Osteocyte (in vitro differentiated cells): ENCODE measurements around the gene NOC4L. TPM values are rescaled to one million over a fixed set of nuclear protein-coding genes. Genes with fewer than 3 reads are reported as not detected.
"Not testable (repeated sequence)": the region's sequence is repeated elsewhere in the genome, so short reads cannot be mapped to it uniquely, and the experiment has no call there.

Source experiments
- DNase-seq: peaks from one replicate; pipeline ENCODE4 v3.0.0; 2021; ENCODE audit warnings: mixed read lengths; ENCODE audit not compliant: unreplicated experiment; ENCODE audit errors: extremely low spot score
- H3K27ac Mint-ChIP-seq: one replicate; pipeline ENCODE4 v1.8.0; 2021; ENCODE audit warnings: mild to moderate bottlenecking, mixed read lengths; ENCODE audit not compliant: unreplicated experiment
- H3K27me3 Mint-ChIP-seq: one replicate; pipeline ENCODE4 v1.8.0; 2021; ENCODE audit warnings: mixed read lengths; ENCODE audit not compliant: unreplicated experiment
- H3K36me3 Mint-ChIP-seq: one replicate; pipeline ENCODE4 v1.8.0; 2021; ENCODE audit warnings: mixed read lengths; ENCODE audit not compliant: unreplicated experiment
- H3K4me1 Mint-ChIP-seq: one replicate; pipeline ENCODE4 v1.8.0; 2021; ENCODE audit warnings: mixed read lengths; ENCODE audit not compliant: unreplicated experiment
- H3K4me3 Mint-ChIP-seq: one replicate; pipeline ENCODE4 v1.8.0; 2021; ENCODE audit warnings: mild to moderate bottlenecking, moderate library complexity, mixed read lengths; ENCODE audit not compliant: unreplicated experiment
- H3K9me3 Mint-ChIP-seq: one replicate; pipeline ENCODE4 v1.8.0; 2021; ENCODE audit warnings: mixed read lengths; ENCODE audit not compliant: unreplicated experiment
- CTCF ChIP-seq: fragments of 200-600 bp; sonication (generic); IDR thresholded peaks from 2 replicates; pipeline ENCODE4 v1.5.0; 2021; ENCODE audit warnings: antibody characterized with exemption, mild to moderate bottlenecking, moderate library complexity
- total RNA-seq: library from RNA; stranded (reverse); gene quantifications from 2 replicates; pipeline ENCODE4 v1.2.1, GENCODE V29; 2021

Gene NOC4L
- total RNA-seq, 1 donor from 2014 or later = 21.4 TPM

DNA sequence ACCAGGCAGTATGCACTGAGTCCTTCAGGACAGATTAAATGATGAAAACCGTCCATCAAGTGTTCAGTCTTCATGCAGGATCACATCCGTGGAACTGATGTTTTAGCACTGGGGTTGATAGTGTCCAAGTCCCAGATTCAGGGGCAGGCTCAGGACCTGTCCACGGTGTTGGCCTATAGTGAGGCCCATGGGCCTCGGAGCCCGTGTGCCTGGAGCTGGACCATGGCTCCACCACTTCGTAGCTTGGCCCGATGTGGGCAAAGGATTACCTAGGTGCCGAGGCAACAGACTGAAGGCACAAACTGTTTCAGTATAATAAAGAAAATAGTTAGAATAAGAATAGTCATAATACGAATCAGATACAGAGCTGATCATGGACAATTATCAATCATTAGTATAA, 42.0 kb upstream of the NOC4L start:
- H3K36me3 Mint-ChIP-seq = peaks cover 16% of the 10 kb centered on the region
- no peak for DNase-seq
- H3K4me1 Mint-ChIP-seq = peaks cover 6% of the 10 kb centered on the region
- no peak overlapping the region for H3K4me3 Mint-ChIP-seq
- no peak for TF ChIP-seq CTCF
- no peaks in the 10 kb centered on the region for H3K27me3 Mint-ChIP-seq
- no peaks in the 10 kb centered on the region for H3K9me3 Mint-ChIP-seq
- no peak overlapping the region for H3K27ac Mint-ChIP-seq

GRCh38 chr12:132103072-132103471, 41.2 kb upstream of the NOC4L start:
- Mint-ChIP-seq H3K4me1 (peaks cover 11% of the 10 kb centered on the region), H3K36me3 (peaks cover 16% of the 10 kb centered on the region)
- not testable (repeated sequence) for H3K27me3 Mint-ChIP-seq, H3K4me3 Mint-ChIP-seq, H3K9me3 Mint-ChIP-seq, H3K27ac Mint-ChIP-seq
- peak; percentile 49 for DNase-seq

DNA sequence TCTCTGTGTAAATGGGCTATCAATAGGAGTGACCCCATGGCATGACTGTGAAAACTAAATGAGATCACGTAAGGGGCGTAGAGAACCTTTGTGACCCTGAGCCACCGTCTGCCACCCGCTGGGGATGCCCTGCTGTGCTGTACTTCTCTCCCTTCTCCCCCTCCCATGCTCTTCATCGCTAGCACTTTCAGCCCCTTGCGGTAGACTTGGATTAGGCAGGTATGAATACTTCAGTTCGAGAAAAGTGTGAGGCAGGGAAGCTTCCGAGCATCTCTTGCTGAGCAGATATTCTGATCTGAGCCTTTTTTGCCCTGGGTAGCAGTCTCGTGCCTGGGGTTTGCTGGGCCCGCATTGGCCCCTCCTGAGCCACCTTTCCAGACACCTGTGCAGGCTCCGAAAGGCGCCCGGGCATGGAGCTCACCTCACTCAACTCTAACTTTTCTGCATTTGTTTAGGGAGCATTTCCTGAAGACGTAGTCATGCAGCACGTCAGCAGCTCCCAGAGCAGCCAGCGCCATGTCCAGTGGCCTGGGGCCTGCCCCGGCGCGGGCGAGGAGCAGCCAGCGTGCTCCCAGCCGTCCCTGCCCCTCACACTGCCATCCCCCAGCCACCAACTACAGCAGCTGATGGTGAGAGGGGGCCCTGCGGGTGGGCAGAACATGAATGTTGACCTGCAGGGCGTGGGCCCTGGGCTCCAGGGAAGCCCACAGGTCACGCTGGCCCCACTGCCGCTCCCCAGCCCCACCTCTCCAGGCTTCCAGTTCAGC, 40.5 kb upstream of the NOC4L start:
- Mint-ChIP-seq H3K27me3 (no peaks in the 10 kb centered on the region), H3K27ac (no peak overlapping the region), H3K36me3 (peaks cover 16% of the 10 kb centered on the region), H3K9me3 (no peaks in the 10 kb centered on the region), H3K4me1 (peaks cover 17% of the 10 kb centered on the region), H3K4me3 (no peak overlapping the region)
- no peak for TF ChIP-seq CTCF
- DNase-seq = peak; percentile 60

DNA sequence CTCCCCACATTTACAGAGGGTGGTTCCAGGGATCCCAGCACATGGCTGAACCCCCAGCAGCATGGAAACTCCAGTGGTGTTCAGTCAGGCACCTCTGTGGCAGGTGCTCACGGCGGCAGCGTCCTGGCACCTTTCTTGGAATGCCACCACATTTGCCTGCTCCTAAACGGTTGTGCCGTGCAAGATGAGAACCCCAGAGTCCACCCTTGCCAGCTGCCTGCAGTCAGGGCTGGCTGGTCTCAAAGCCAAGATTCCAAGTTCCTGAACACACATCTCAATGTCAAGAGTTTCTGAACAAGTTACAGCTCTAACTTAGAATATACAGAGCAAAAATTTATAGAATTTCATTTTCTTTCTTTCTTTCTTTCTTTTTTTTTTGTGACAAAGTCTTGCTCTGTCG, 38.8 kb upstream of the NOC4L start:
- H3K4me3 Mint-ChIP-seq = no peak overlapping the region
- no peak for TF ChIP-seq CTCF
- no peaks in the 10 kb centered on the region for H3K9me3 Mint-ChIP-seq
- peaks cover 19% of the 10 kb centered on the region for H3K4me1 Mint-ChIP-seq
- H3K27ac Mint-ChIP-seq = no peak overlapping the region
- DNase-seq = peak; percentile 42
- no peaks in the 10 kb centered on the region for H3K27me3 Mint-ChIP-seq
- peaks cover 17% of the 10 kb centered on the region for H3K36me3 Mint-ChIP-seq

DNA sequence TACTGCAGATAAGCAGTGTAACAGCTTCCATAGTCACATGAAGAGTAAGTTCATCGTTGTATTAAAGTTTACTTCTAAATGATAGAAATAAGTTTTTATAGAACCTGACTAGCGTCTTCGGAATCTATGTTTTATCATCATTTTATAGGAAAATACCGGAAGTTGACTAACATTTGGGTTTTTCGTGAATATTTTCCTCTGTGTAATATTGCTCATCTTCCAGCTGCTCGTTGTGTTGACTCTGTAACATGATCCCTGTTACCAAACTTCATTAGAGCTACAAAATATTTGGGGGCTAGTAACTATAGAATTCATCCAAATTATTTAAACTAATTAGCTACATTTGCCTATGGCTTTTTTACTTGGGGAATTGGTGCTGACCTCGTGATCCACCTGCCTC, 37.3 kb upstream of the NOC4L start:
- no peak for TF ChIP-seq CTCF
- Mint-ChIP-seq H3K27me3 (no peaks in the 10 kb centered on the region), H3K4me1 (peaks cover 19% of the 10 kb centered on the region), H3K9me3 (no peaks in the 10 kb centered on the region), H3K36me3 (peaks cover 23% of the 10 kb centered on the region), H3K4me3 (no peak overlapping the region), H3K27ac (peak overlapping the region; percentile 44)
- DNase-seq = no peak
